Measurements from ENCODE around the gene ATP2B3. TPM values are rescaled to one million over a fixed set of nuclear protein-coding genes. Genes with fewer than 3 reads are reported as not detected.

ATP2B3 gene
- total and polyA plus RNA-seq, 9 of the 15 experiments (the other 6 are each of a cell fraction or from before 2014, with no cell fraction given): 0.04 TPM; not detected in 8

DNA sequence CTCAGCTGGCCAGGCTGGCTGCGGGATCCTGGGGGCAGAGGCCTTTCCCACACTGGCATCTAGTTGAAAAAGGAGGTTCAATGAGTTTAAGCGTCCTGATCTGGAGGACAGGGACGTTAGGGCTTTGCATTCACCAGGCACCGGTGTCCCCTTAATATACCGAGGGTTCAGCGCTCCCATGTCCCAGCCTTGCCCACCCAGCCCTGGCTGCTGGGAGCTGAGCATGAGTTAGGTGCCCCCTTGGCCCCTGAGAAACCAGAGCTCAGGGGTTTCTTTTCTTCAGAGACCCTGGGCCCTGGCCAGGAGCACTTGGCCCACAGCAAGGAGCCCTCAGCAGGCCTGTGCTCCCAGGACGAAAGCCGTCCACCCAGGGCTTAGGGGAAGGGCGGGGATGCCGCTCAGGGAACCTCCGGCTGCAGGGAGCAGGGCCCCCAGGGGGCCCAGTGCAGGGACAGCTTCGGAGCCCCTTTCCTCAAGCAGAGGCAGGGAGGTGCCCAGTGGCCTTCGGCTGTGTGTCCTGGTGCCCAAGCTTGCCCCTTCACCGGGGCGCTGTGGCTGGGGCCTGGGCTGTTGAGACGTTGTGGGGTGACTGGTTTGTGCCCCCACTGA is 108.7 kb downstream of the ATP2B3 start (continued):
- TF ChIP-seq, protein P1, sequence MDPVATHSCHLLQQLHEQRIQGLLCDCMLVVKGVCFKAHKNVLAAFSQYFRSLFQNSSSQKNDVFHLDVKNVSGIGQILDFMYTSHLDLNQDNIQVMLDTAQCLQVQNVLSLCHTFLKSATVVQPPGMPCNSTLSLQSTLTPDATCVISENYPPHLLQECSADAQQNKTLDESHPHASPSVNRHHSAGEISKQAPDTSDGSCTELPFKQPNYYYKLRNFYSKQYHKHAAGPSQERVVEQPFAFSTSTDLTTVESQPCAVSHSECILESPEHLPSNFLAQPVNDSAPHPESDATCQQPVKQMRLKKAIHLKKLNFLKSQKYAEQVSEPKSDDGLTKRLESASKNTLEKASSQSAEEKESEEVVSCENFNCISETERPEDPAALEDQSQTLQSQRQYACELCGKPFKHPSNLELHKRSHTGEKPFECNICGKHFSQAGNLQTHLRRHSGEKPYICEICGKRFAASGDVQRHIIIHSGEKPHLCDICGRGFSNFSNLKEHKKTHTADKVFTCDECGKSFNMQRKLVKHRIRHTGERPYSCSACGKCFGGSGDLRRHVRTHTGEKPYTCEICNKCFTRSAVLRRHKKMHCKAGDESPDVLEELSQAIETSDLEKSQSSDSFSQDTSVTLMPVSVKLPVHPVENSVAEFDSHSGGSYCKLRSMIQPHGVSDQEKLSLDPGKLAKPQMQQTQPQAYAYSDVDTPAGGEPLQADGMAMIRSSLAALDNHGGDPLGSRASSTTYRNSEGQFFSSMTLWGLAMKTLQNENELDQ (CRISPR knock-in tag; IDR thresholded peaks at IDR 0.05; ENCODE audit: borderline replicate concordance): no peak
- TF ChIP-seq, protein P2, sequence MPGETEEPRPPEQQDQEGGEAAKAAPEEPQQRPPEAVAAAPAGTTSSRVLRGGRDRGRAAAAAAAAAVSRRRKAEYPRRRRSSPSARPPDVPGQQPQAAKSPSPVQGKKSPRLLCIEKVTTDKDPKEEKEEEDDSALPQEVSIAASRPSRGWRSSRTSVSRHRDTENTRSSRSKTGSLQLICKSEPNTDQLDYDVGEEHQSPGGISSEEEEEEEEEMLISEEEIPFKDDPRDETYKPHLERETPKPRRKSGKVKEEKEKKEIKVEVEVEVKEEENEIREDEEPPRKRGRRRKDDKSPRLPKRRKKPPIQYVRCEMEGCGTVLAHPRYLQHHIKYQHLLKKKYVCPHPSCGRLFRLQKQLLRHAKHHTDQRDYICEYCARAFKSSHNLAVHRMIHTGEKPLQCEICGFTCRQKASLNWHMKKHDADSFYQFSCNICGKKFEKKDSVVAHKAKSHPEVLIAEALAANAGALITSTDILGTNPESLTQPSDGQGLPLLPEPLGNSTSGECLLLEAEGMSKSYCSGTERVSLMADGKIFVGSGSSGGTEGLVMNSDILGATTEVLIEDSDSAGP (CRISPR knock-in tag; IDR thresholded peaks at IDR 0.05): no peak
- TF ChIP-seq DIDO1 (tag; IDR thresholded peaks at IDR 0.05; ENCODE audit: low read depth): no peak
- no peak for TF ChIP-seq PCBP2 (IDR thresholded peaks at IDR 0.05; ENCODE audit: low read depth, low read length, poor library complexity, severe bottlenecking)
- TF ChIP-seq, protein P3, sequence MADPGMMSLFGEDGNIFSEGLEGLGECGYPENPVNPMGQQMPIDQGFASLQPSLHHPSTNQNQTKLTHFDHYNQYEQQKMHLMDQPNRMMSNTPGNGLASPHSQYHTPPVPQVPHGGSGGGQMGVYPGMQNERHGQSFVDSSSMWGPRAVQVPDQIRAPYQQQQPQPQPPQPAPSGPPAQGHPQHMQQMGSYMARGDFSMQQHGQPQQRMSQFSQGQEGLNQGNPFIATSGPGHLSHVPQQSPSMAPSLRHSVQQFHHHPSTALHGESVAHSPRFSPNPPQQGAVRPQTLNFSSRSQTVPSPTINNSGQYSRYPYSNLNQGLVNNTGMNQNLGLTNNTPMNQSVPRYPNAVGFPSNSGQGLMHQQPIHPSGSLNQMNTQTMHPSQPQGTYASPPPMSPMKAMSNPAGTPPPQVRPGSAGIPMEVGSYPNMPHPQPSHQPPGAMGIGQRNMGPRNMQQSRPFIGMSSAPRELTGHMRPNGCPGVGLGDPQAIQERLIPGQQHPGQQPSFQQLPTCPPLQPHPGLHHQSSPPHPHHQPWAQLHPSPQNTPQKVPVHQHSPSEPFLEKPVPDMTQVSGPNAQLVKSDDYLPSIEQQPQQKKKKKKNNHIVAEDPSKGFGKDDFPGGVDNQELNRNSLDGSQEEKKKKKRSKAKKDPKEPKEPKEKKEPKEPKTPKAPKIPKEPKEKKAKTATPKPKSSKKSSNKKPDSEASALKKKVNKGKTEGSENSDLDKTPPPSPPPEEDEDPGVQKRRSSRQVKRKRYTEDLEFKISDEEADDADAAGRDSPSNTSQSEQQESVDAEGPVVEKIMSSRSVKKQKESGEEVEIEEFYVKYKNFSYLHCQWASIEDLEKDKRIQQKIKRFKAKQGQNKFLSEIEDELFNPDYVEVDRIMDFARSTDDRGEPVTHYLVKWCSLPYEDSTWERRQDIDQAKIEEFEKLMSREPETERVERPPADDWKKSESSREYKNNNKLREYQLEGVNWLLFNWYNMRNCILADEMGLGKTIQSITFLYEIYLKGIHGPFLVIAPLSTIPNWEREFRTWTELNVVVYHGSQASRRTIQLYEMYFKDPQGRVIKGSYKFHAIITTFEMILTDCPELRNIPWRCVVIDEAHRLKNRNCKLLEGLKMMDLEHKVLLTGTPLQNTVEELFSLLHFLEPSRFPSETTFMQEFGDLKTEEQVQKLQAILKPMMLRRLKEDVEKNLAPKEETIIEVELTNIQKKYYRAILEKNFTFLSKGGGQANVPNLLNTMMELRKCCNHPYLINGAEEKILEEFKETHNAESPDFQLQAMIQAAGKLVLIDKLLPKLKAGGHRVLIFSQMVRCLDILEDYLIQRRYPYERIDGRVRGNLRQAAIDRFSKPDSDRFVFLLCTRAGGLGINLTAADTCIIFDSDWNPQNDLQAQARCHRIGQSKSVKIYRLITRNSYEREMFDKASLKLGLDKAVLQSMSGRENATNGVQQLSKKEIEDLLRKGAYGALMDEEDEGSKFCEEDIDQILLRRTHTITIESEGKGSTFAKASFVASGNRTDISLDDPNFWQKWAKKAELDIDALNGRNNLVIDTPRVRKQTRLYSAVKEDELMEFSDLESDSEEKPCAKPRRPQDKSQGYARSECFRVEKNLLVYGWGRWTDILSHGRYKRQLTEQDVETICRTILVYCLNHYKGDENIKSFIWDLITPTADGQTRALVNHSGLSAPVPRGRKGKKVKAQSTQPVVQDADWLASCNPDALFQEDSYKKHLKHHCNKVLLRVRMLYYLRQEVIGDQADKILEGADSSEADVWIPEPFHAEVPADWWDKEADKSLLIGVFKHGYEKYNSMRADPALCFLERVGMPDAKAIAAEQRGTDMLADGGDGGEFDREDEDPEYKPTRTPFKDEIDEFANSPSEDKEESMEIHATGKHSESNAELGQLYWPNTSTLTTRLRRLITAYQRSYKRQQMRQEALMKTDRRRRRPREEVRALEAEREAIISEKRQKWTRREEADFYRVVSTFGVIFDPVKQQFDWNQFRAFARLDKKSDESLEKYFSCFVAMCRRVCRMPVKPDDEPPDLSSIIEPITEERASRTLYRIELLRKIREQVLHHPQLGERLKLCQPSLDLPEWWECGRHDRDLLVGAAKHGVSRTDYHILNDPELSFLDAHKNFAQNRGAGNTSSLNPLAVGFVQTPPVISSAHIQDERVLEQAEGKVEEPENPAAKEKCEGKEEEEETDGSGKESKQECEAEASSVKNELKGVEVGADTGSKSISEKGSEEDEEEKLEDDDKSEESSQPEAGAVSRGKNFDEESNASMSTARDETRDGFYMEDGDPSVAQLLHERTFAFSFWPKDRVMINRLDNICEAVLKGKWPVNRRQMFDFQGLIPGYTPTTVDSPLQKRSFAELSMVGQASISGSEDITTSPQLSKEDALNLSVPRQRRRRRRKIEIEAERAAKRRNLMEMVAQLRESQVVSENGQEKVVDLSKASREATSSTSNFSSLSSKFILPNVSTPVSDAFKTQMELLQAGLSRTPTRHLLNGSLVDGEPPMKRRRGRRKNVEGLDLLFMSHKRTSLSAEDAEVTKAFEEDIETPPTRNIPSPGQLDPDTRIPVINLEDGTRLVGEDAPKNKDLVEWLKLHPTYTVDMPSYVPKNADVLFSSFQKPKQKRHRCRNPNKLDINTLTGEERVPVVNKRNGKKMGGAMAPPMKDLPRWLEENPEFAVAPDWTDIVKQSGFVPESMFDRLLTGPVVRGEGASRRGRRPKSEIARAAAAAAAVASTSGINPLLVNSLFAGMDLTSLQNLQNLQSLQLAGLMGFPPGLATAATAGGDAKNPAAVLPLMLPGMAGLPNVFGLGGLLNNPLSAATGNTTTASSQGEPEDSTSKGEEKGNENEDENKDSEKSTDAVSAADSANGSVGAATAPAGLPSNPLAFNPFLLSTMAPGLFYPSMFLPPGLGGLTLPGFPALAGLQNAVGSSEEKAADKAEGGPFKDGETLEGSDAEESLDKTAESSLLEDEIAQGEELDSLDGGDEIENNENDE (IDR thresholded peaks at IDR 0.05; ENCODE audit: low read depth, low read length): no peak
- TF ChIP-seq, protein P4, sequence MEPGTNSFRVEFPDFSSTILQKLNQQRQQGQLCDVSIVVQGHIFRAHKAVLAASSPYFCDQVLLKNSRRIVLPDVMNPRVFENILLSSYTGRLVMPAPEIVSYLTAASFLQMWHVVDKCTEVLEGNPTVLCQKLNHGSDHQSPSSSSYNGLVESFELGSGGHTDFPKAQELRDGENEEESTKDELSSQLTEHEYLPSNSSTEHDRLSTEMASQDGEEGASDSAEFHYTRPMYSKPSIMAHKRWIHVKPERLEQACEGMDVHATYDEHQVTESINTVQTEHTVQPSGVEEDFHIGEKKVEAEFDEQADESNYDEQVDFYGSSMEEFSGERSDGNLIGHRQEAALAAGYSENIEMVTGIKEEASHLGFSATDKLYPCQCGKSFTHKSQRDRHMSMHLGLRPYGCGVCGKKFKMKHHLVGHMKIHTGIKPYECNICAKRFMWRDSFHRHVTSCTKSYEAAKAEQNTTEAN (CRISPR knock-in tag; IDR thresholded peaks at IDR 0.05): no peak
- TF ChIP-seq FOXK2 (conservative IDR thresholded peaks at IDR 0.05 in 1 of 2, IDR thresholded peaks at IDR 0.05 in 1 of 2; ENCODE audit: low read depth in 2 of 2): no peak
- TF ChIP-seq RBM17 (IDR thresholded peaks at IDR 0.05; ENCODE audit: borderline replicate concordance, low read depth, low read length): no peak
- TF ChIP-seq ZFPM2 (CRISPR knock-in tag; IDR thresholded peaks at IDR 0.05): no peak

Measured in K562 (cell line).